GM18870 (cell line): ENCODE results near the gene SNORC.

Experiments
- ATAC-seq: cut with Tn5 transposase; IDR thresholded peaks from one replicate; pipeline ENCODE4 v1.9.1; 2021; ENCODE audit warnings: moderate library complexity; ENCODE audit not compliant: unreplicated experiment

Gene SNORC

GRCh38 chr2:232866104-232866503 is 4.0 kb upstream of the SNORC start:
- no peak for ATAC-seq

DNA sequence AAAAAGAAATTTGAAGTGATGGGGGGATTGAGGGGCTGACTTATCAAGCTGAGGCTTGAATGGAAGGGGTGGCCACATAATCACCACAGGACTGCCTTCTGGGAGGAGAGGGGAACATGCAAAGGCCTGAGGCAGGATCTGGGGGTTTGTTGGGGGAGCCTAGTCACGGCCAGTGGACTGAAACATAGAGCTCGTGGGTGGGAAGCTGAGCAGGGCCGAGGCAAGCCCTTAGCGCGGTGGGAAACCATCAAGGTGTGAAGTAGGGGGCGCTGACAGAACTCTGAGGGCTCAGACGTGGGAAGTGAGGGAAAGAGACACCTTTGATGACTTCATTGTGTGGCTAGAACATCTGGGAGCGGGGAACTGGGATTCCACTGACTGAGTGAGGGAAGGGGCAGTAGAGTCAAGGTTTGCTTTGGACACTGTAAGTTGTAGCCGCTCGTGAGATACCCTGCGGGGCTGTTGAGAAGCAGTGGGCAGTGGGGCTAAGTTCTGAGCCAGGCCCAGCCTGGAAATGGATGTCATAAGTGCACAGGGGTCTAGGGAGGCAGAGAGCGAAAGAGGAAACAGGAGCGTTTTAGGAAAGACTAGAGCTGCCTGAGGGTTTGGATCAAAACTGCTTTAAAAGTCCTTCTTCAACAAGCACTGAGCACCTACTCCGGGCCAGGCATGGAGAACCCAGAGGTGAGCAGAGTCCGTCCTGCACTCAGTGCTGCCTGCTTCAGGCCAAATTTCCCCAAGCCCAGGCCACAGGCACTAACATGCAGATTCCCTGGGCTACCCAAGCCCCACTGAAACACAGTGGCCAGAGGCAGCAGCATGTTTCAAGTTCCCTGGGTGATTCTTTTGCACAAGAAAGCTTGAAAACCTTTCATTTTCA is 686 bp upstream of the SNORC start:
- no peak for ATAC-seq

GRCh38 chr2:232870766-232871371 is 805 bp downstream of the SNORC start:
- ATAC-seq = no peak

DNA sequence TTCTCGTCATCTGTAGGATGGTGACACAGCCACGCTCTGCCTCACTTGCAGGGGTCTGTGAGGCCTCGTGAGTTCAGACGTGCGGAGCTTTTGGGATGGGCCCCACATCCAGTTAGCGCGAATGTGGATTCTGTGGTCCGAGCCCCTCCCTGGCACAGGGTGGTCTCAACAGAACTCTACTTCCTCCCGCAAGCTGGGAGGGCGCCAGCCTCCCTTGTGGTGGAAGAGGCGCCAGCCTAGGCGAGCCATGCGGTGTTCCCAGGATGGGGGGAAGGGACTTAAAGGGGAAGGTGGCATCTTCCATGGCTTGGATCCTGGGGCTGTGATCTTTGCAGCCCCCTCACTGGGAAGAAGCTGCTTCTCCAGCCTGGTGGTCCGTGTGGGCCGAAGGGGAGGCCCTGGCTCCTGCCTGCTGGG is 1.4 kb downstream of the SNORC start:
- ATAC-seq = no peak

GRCh38 chr2:232871835-232872736 is 2.0 kb downstream of the SNORC start:
- no peak for ATAC-seq

DNA sequence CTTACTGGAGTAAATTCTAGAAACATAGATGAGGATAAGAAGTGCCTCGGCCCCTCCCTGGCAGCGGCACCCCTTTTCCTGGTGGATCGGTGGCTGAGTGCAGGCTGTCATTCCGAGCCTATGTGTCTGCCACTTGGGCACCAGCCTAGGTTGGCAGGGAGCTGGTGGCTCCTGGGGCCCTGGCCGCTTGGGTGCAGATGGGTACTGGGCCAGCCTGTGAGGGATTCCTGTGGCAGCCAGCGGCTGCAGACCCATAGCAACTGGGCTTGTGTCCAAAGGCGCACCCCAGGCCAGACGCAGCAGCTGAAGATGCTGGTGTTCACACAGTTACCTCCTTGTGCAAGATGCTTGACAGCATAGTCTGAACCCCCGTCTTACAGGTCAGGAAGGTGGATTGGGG is 2.8 kb downstream of the SNORC start:
- no peak for ATAC-seq

DNA sequence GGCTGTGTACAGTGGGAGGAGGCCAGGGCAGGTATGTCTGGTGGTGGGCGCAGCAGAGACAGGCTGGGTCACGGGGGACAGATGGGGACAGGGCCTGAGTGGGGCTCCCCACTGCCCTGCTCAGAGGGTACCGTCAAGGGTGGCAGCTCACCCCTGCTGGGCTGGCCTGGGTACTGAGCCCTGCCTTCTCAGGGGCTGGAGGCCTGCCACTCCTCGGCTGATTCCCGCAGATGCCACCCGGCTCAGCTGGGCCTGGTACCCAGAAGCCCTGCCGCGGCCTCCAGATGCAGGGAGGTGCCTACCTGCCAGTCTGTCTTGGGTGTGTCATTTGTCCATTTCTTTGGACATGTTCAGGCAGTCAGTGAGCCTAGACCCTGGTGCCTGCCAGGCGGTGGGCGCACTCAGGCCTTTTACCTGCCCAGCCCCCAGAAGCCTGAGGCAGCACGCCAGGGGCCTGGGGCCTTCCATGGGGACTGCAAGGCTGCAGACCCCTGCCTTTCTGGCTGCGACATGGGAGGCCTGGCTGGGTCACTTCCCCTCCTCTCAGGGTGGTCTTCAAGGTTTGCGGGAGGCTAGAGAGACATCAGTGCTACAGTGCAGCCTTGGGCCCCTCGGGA is 3.3 kb downstream of the SNORC start:
- ATAC-seq = no peak

- ATAC-seq = no peak
Observed at GRCh38 chr2:232873909-232874641, 4.0 kb downstream of the SNORC start.

- no peak for ATAC-seq
Observed at GRCh38 chr2:232874677-232875223, 4.7 kb downstream of the SNORC start.

GRCh38 chr2:232875256-232876121 is 5.4 kb downstream of the SNORC start:
- no peak for ATAC-seq

DNA sequence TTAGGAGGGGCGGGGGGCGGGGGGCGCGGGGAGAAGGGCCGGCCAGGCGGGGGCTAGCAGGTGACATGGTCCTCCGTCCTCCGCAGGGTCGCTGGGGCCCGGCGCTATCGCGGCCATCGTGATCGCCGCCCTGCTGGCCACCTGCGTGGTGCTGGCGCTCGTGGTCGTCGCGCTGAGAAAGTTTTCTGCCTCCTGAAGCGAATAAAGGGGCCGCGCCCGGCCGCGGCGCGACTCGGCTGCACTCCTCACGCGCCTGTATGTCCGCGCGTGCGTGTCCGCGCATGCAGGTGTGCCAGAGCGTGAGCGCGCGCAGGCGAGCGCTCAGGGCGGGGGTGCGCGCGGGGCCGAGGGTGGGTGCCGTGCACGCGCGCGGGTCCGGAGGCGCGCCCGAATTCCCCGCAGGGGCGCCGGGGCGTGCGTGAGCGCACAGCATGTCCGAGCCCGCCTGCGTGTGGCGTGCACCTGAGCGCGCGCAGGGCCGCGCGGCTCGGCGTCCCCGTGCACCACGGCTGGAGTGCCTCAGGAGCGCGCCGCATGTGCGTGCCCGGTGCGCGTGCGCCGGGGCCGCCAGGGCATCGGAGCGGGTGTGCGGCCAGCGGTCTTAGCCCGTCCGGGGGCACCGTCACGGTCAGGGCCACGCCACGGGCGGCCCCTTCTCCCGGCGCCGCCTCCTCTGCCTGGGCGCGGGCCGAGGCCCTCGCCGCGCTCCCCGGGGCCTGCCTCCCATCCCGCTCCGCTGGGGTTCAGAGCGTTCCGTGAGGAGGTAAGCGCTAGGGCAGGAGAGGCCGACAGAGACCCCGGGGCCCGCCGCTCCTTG is 6.3 kb downstream of the SNORC start:
- no peak for ATAC-seq

DNA sequence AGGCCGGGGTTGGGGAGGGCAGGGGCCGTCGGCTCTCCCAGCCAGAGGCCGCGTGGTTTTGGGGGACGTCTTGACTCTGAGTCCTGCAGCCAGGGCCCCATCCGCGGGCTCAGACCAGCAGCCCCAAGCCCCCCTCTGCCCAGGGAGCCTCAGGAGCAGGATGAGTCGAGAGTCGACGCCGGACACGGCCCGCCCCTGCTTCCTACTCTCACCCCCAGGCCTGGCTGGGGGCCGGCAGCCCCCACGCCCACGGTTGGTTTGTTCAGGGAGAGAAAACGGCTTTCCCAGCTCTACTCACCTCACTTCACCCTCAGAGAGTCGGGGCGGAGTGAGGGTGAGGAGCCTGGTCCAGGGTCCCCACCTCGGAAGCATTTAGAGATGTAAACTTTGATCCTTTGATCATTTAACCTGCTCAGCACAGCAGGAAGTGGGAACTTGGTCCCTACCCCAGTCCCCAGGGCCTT is 6.9 kb downstream of the SNORC start:
- ATAC-seq = no peak

GRCh38 chr2:232877940-232878511 is 8.0 kb downstream of the SNORC start:
- ATAC-seq = no peak

DNA sequence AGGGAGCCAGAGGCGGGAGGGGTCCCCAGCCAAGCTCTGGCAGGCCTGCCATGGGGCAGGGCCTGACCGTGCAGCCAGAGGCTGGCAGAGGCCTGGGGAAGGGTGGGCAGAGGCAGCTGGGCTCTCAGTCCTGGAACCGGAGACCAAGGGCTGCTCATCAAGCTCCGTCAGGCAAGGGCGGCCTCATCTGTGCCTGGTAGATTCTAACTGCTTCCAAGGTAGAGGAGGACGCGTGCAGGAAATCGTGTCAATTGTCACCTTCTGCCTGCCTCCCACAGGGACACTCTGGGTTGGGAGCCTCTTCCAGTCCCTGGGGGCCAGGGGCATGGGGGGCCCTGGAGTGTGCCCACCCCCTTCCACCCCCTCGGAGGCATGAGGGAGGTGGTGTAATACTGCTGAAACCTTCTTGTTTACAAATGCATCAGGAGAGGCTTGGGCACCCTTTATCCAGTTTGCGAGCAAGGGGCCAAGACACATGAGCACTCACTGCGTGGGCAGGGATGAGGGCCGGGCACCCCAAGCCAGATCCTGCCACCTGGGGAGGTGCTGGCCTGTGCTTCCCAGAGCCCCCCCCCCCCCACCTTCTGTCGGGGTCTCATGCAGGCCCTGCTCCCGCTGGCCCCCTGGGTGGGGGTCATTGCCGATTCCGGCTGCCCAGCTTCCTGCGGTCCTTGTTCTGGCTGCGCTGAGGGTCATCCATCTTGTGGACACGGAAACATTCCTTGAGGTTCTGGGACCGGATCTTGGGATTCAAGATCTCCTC is 9.0 kb downstream of the SNORC start:
- ATAC-seq = no peak

- no peak for ATAC-seq
Observed at GRCh38 chr2:232879618-232880494, 9.8 kb downstream of the SNORC start.

- no peak for ATAC-seq
Observed at GRCh38 chr2:232880764-232881351, 10.8 kb downstream of the SNORC start.
